ENCODE measurements around the gene GAL. TPM values are rescaled to one million over a fixed set of nuclear protein-coding genes. Genes with fewer than 3 reads are reported as not detected.

GAL gene
- total and polyA plus RNA-seq, 5 donors = 0.27 TPM; not detected in 4

GRCh38 chr11:68692871-68693483 is 8.6 kb downstream of the GAL start:
- Histone ChIP-seq H3K27ac (ENCODE audit: low read length) (no peak overlapping the region), H3K27me3 (ENCODE audit: control insufficient read depth, insufficient read depth) (no peaks in the 10 kb centered on the region), H3K9me3 (ENCODE audit: control insufficient read depth, low read length) (peaks cover 3% of the 10 kb centered on the region), H3K4me1 (ENCODE audit: control insufficient read depth, insufficient read depth, low read length) (no peaks in the 10 kb centered on the region), H3K4me3 (ENCODE audit: low read length) (no peak overlapping the region)
- 56% methylated on average over 15 of the region's 15 CpGs for WGBS
- intact Hi-C loops (cut with DNase I) = no loop called here
- no peak for ATAC-seq
- DNase-seq = no peak

GRCh38 chr11:68693484-68693882 is 9.1 kb downstream of the GAL start:
- Histone ChIP-seq H3K4me1 (ENCODE audit: control insufficient read depth, insufficient read depth, low read length) (no peaks in the 10 kb centered on the region), H3K4me3 (ENCODE audit: low read length) (no peak overlapping the region), H3K9me3 (ENCODE audit: control insufficient read depth, low read length) (peaks cover 3% of the 10 kb centered on the region), H3K27me3 (ENCODE audit: control insufficient read depth, insufficient read depth) (no peaks in the 10 kb centered on the region), H3K27ac (ENCODE audit: low read length) (no peak overlapping the region)
- intact Hi-C loops (cut with DNase I) = no loop called here
- 88% methylated on average over 10 of the region's 10 CpGs for WGBS
- no peak for ATAC-seq
- no peak for DNase-seq

GRCh38 chr11:68694431-68695297 is 10.3 kb downstream of the GAL start:
- Histone ChIP-seq H3K9me3 (ENCODE audit: control insufficient read depth, low read length) (peaks cover 3% of the 10 kb centered on the region), H3K4me3 (ENCODE audit: low read length) (no peak overlapping the region), H3K4me1 (ENCODE audit: control insufficient read depth, insufficient read depth, low read length) (no peaks in the 10 kb centered on the region), H3K27ac (ENCODE audit: low read length) (no peak overlapping the region), H3K27me3 (ENCODE audit: control insufficient read depth, insufficient read depth) (no peaks in the 10 kb centered on the region)
- WGBS = 77% methylated on average over 5 of the region's 5 CpGs
- intact Hi-C loops (cut with DNase I) = no loop called here
- ATAC-seq = no peak
- DNase-seq = no peak

GRCh38 chr11:68695531-68695930 is 11.2 kb downstream of the GAL start:
- WGBS = 52% methylated on average over 2 of the region's 2 CpGs
- Histone ChIP-seq H3K4me1 (ENCODE audit: control insufficient read depth, insufficient read depth, low read length) (no peaks in the 10 kb centered on the region), H3K27ac (ENCODE audit: low read length) (no peak overlapping the region), H3K4me3 (ENCODE audit: low read length) (no peak overlapping the region), H3K9me3 (ENCODE audit: control insufficient read depth, low read length) (peaks cover 3% of the 10 kb centered on the region), H3K27me3 (ENCODE audit: control insufficient read depth, insufficient read depth) (no peaks in the 10 kb centered on the region)
- intact Hi-C loops (cut with DNase I) = no loop called here
- no peak for DNase-seq
- no peak for ATAC-seq

DNA sequence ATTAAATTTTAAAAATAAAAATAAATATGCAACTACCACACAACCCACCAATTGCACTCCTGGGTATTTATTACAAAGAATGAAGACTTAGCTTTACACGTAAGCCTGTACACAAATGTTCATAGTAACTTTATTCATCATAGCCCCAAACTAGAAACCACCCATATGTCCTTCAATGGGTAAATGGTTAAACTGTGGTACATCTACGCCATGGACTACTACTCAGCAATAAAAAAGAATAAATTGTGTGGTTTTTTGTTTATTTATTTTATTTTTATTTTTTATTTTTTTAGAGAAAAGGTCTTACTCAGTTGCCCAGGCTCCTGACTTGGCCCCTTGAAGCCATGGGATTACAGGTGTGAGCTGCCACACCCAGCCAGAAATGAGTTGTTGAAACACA is 14.6 kb downstream of the GAL start:
- no peaks in the 10 kb centered on the region for H3K4me1 ChIP-seq (ENCODE audit: control insufficient read depth, insufficient read depth, low read length)
- intact Hi-C loops (cut with DNase I) = no loop called here
- H3K4me3 ChIP-seq (ENCODE audit: low read length) = no peak overlapping the region
- 92% methylated on average over 2 of the region's 2 CpGs for WGBS
- no peaks in the 10 kb centered on the region for H3K27me3 ChIP-seq (ENCODE audit: control insufficient read depth, insufficient read depth)
- H3K27ac ChIP-seq (ENCODE audit: low read length) = no peak overlapping the region
- DNase-seq = no peak
- ATAC-seq = no peak
- H3K9me3 ChIP-seq (ENCODE audit: control insufficient read depth, low read length) = peaks cover 3% of the 10 kb centered on the region

- no peak for DNase-seq
- H3K4me1 ChIP-seq (ENCODE audit: control insufficient read depth, insufficient read depth, low read length) = no peaks in the 10 kb centered on the region
- no peaks in the 10 kb centered on the region for H3K9me3 ChIP-seq (ENCODE audit: control insufficient read depth, low read length)
- intact Hi-C loops (cut with DNase I) = no loop called here
- H3K4me3 ChIP-seq (ENCODE audit: low read length) = no peak overlapping the region
- no peak for ATAC-seq
- WGBS = 20% methylated on average over 16 of the region's 16 CpGs
- no peak overlapping the region for H3K27ac ChIP-seq (ENCODE audit: low read length)
- no peaks in the 10 kb centered on the region for H3K27me3 ChIP-seq (ENCODE audit: control insufficient read depth, insufficient read depth)
Measured at GRCh38 chr11:68704887-68705286, 20.5 kb downstream of the GAL start.

DNA sequence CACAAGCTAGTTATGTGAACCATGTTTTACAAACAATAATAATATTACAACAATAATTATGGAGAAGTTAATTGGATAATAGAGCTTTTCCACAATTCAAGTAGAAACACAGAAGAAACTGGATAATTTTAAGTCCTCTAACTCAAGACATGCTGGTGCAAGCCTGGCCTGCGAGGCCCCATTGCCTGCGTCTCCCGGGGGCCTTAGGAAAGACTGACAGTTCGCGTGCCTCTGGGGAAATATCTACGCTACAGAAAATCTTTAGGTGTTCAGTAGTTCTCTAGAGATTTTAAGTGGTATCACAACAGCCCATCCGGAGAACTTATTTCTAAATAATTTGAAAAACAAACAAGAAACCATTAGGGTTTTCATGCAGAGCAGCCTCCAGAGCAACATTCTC is 23.2 kb downstream of the GAL start:
- ATAC-seq (no peak), DNase-seq (no peak)
- Histone ChIP-seq H3K27ac (ENCODE audit: low read length) (no peak overlapping the region), H3K4me3 (ENCODE audit: low read length) (no peak overlapping the region), H3K9me3 (ENCODE audit: control insufficient read depth, low read length) (no peaks in the 10 kb centered on the region), H3K4me1 (ENCODE audit: control insufficient read depth, insufficient read depth, low read length) (no peaks in the 10 kb centered on the region), H3K27me3 (ENCODE audit: control insufficient read depth, insufficient read depth) (no peaks in the 10 kb centered on the region)
- WGBS = 91% methylated on average over 7 of the region's 7 CpGs
- intact Hi-C loops (cut with DNase I) = no loop called here

DNA sequence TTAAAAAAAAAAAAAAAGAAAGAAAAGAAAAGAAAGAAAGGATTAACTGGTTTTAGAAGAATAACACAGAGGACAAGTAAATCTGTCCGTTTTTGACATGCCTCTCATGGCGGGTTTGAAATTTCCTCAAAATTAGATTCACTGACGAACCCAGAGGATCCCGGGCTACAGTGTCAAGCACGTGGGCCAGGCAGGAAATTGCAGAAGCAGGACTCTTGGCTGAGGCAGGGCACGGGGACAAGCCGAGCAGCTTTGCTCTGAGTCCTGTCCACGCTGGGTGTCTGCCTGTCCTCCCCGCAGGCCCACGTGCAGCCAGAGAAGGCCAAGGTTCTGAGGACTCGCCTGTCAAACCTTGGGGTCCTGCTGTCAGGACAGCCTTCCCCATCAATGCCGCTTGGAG is 24.7 kb downstream of the GAL start:
- 78% methylated on average over 12 of the region's 12 CpGs for WGBS
- no peak for ATAC-seq
- no peak for DNase-seq
- Histone ChIP-seq H3K9me3 (ENCODE audit: control insufficient read depth, low read length) (no peaks in the 10 kb centered on the region), H3K4me3 (ENCODE audit: low read length) (no peak overlapping the region), H3K27ac (ENCODE audit: low read length) (no peak overlapping the region), H3K4me1 (ENCODE audit: control insufficient read depth, insufficient read depth, low read length) (no peaks in the 10 kb centered on the region), H3K27me3 (ENCODE audit: control insufficient read depth, insufficient read depth) (no peaks in the 10 kb centered on the region)
- intact Hi-C loops (cut with DNase I) = no loop called here

DNA sequence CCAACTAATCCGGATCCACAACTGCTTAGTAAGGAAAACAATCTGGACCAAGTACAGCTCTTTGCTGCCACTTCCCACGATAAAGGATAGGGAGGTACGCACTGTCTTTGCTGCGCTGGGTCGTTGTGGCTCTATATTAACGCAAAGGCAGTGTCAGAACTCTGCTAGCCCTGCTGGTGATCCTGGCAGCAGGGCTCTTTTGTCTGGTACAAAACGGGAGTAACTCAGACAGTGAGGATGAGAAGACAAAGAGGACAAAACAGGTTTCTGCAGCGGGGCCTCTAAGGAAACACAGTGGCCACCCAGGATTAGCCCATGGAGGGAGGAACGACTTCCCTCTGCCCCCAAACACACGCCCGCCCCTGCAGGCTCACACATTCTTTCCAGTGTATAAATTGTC is 26.1 kb downstream of the GAL start:
- no peak overlapping the region for H3K4me3 ChIP-seq (ENCODE audit: low read length)
- H3K9me3 ChIP-seq (ENCODE audit: control insufficient read depth, low read length) = no peaks in the 10 kb centered on the region
- ATAC-seq (no peak), DNase-seq (no peak)
- whole genome bisulfite sequencing = 75% methylated on average over 11 of the region's 11 CpGs
- intact Hi-C loops (cut with DNase I) = no loop called here
- no peaks in the 10 kb centered on the region for H3K27me3 ChIP-seq (ENCODE audit: control insufficient read depth, insufficient read depth)
- no peaks in the 10 kb centered on the region for H3K4me1 ChIP-seq (ENCODE audit: control insufficient read depth, insufficient read depth, low read length)
- H3K27ac ChIP-seq (ENCODE audit: low read length) = no peak overlapping the region

GRCh38 chr11:68711114-68711513 is 26.8 kb downstream of the GAL start:
- intact Hi-C loops (cut with DNase I) = no loop called here
- DNase-seq = no peak
- no peak overlapping the region for H3K27ac ChIP-seq (ENCODE audit: low read length)
- no peak for ATAC-seq
- H3K4me1 ChIP-seq (ENCODE audit: control insufficient read depth, insufficient read depth, low read length) = no peaks in the 10 kb centered on the region
- H3K4me3 ChIP-seq (ENCODE audit: low read length) = no peak overlapping the region
- no peaks in the 10 kb centered on the region for H3K9me3 ChIP-seq (ENCODE audit: control insufficient read depth, low read length)
- WGBS = 91% methylated on average over 8 of the region's 8 CpGs
- no peaks in the 10 kb centered on the region for H3K27me3 ChIP-seq (ENCODE audit: control insufficient read depth, insufficient read depth)

DNA sequence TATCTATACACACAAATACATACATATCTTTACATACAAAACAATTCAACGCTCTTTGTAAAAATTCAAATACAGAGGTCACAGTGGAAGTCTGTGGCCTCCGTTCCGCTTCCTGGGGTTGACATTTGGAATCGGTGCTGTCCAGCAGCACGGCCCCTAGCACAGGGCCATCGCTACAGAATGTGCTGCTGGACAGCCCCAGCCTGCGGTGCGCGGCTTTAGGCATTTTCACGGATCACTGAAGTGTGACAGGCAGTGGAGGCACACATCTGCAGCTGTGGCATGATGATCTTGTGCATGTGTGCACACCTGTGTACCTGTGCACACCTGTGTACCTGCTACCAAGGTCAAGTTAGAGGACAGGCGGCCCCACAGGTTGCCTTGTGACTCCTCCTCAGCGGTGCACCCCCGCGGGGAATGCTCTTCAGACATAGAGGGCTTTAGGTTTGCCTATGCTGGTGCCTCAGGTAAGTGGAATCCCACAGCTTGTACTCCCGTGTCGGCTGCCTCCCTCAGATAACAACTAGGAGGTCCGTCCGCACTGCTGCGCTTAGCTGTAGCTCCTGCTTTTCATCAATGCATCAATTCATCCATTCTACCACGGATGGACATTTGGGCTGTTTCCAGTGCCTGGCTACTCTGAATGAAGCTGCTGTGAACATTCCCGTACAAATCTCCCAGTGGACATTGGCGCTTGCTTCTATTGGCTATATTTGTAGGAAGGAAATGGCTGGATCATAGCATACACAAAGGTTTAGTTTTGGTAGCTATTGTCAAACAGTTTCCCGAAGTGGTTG is 29.9 kb downstream of the GAL start:
- ATAC-seq (peak in 1 of 2 donors; percentile 48), DNase-seq (no peak)
- WGBS = 62% methylated on average over 23 of the region's 23 CpGs
- Histone ChIP-seq H3K27me3 (ENCODE audit: control insufficient read depth, insufficient read depth) (no peaks in the 10 kb centered on the region), H3K4me1 (ENCODE audit: control insufficient read depth, insufficient read depth, low read length) (no peaks in the 10 kb centered on the region), H3K9me3 (ENCODE audit: control insufficient read depth, low read length) (no peaks in the 10 kb centered on the region), H3K27ac (ENCODE audit: low read length) (no peak overlapping the region), H3K4me3 (ENCODE audit: low read length) (no peak overlapping the region)
- intact Hi-C loops (cut with DNase I) = no loop called here
